ENCODE results near the gene ATG9B. TPM values are rescaled to one million over a fixed set of nuclear protein-coding genes. Genes with fewer than 3 reads are reported as not detected.

The ATG9B gene
- total and polyA plus RNA-seq, 2 of the 13 experiments (the other 11 are each of a cell fraction or from before 2014, with no cell fraction given), result 0.24 TPM; not detected in 1

- TF ChIP-seq, protein P1, sequence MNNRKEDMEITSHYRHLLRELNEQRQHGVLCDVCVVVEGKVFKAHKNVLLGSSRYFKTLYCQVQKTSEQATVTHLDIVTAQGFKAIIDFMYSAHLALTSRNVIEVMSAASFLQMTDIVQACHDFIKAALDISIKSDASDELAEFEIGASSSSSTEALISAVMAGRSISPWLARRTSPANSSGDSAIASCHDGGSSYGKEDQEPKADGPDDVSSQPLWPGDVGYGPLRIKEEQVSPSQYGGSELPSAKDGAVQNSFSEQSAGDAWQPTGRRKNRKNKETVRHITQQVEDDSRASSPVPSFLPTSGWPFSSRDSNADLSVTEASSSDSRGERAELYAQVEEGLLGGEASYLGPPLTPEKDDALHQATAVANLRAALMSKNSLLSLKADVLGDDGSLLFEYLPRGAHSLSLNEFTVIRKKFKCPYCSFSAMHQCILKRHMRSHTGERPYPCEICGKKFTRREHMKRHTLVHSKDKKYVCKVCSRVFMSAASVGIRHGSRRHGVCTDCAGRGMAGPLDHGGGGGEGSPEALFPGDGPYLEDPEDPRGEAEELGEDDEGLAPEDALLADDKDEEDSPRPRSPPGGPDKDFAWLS (CRISPR knock-in tag; IDR thresholded peaks at IDR 0.05; ENCODE audit: borderline replicate concordance), result no peak
- TF ChIP-seq SP4 (CRISPR knock-in tag; IDR thresholded peaks at IDR 0.05), result no peak
- TF ChIP-seq ZNF205 (CRISPR knock-in tag; IDR thresholded peaks at IDR 0.05), result no peak
- no peak for TF ChIP-seq EHMT2 (IDR thresholded peaks at IDR 0.05; ENCODE audit: borderline replicate concordance, low read depth, low read length)
- TF ChIP-seq ZNF451 (CRISPR knock-in tag; IDR thresholded peaks at IDR 0.05), result no peak
- TF ChIP-seq, protein P2, sequence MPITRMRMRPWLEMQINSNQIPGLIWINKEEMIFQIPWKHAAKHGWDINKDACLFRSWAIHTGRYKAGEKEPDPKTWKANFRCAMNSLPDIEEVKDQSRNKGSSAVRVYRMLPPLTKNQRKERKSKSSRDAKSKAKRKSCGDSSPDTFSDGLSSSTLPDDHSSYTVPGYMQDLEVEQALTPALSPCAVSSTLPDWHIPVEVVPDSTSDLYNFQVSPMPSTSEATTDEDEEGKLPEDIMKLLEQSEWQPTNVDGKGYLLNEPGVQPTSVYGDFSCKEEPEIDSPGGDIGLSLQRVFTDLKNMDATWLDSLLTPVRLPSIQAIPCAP (CRISPR knock-in tag; IDR thresholded peaks at IDR 0.05; ENCODE audit: low read depth), result no peak
- TF ChIP-seq ZKSCAN1 (IDR thresholded peaks at IDR 0.05; ENCODE audit: low read length), result no peak
- TF ChIP-seq ADNP (CRISPR knock-in tag; IDR thresholded peaks at IDR 0.05), result no peak
- TF ChIP-seq DPF2 (CRISPR knock-in tag; IDR thresholded peaks at IDR 0.05; ENCODE audit: borderline replicate concordance, low read depth), result peak; percentile 42; the same call in 1 of the 2 replicates
- no peak for TF ChIP-seq ZSCAN21 (CRISPR knock-in tag; IDR thresholded peaks at IDR 0.05; ENCODE audit: borderline replicate concordance)
- no peak for TF ChIP-seq TSC22D2 (CRISPR knock-in tag; IDR thresholded peaks at IDR 0.05; ENCODE audit: borderline replicate concordance)
- TF ChIP-seq, protein P3, sequence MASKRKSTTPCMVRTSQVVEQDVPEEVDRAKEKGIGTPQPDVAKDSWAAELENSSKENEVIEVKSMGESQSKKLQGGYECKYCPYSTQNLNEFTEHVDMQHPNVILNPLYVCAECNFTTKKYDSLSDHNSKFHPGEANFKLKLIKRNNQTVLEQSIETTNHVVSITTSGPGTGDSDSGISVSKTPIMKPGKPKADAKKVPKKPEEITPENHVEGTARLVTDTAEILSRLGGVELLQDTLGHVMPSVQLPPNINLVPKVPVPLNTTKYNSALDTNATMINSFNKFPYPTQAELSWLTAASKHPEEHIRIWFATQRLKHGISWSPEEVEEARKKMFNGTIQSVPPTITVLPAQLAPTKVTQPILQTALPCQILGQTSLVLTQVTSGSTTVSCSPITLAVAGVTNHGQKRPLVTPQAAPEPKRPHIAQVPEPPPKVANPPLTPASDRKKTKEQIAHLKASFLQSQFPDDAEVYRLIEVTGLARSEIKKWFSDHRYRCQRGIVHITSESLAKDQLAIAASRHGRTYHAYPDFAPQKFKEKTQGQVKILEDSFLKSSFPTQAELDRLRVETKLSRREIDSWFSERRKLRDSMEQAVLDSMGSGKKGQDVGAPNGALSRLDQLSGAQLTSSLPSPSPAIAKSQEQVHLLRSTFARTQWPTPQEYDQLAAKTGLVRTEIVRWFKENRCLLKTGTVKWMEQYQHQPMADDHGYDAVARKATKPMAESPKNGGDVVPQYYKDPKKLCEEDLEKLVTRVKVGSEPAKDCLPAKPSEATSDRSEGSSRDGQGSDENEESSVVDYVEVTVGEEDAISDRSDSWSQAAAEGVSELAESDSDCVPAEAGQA (IDR thresholded peaks at IDR 0.05; ENCODE audit: low read depth), result no peak
- TF ChIP-seq, protein P3 (CRISPR knock-in tag; IDR thresholded peaks at IDR 0.05; ENCODE audit: borderline replicate concordance), result no peak
- no peak for TF ChIP-seq PHF20 (CRISPR knock-in tag; IDR thresholded peaks at IDR 0.05)
- no peak for TF ChIP-seq ZNF20 (CRISPR knock-in tag; IDR thresholded peaks at IDR 0.05)
- TF ChIP-seq ZFX (CRISPR knock-in tag; IDR thresholded peaks at IDR 0.05; ENCODE audit: low read depth), result peak; percentile 34; the same call in 1 of the 2 replicates
- TF ChIP-seq FOSL2 (CRISPR knock-in tag; IDR thresholded peaks at IDR 0.05), result no peak
- no peak for TF ChIP-seq TAF1 (CRISPR knock-in tag; IDR thresholded peaks at IDR 0.05)
- no peak for TF ChIP-seq GMEB1 (CRISPR knock-in tag; IDR thresholded peaks at IDR 0.05; ENCODE audit: borderline replicate concordance)
- TF ChIP-seq, protein P4, sequence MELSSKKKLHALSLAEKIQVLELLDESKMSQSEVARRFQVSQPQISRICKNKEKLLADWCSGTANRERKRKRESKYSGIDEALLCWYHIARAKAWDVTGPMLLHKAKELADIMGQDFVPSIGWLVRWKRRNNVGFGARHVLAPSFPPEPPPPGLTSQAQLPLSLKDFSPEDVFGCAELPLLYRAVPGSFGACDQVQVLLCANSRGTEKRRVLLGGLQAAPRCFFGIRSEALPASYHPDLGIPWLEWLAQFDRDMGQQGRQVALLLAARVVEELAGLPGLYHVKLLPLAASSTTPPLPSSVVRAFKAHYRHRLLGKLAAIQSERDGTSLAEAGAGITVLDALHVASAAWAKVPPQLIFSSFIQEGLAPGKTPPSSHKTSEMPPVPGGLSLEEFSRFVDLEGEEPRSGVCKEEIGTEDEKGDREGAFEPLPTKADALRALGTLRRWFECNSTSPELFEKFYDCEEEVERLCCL (CRISPR knock-in tag; IDR thresholded peaks at IDR 0.05; ENCODE audit: borderline replicate concordance), result no peak
Observed at GRCh38 chr7:151005566-151005965, 18.7 kb downstream of the ATG9B start (continued).
